ENCODE data around the gene ABITRAM. TPM values are rescaled to one million over a fixed set of nuclear protein-coding genes. Genes with fewer than 3 reads are reported as not detected.

ABITRAM gene
- total RNA-seq, 2 experiments from 2014 or later = 7.0 to 14.6 TPM

GRCh38 chr9:108972186-108972585 lies 38.0 kb downstream of the ABITRAM start:
- Histone ChIP-seq H3K36me3 (ENCODE audit: insufficient read depth, low read length) (peaks cover 40% of the 10 kb centered on the region), H2AFZ (ENCODE audit: low read length) (no peak overlapping the region), H3K9me3 (ENCODE audit: low read length) (no peaks in the 10 kb centered on the region), H3K9me2 (ENCODE audit: insufficient read depth, low read length) (no peaks in the 10 kb centered on the region), H3K4me2 (ENCODE audit: low read length) (no peak overlapping the region), H3K79me2 (ENCODE audit: insufficient read depth, low read depth, low read length) (no peaks in the 10 kb centered on the region), H3K4me1 (ENCODE audit: insufficient read depth, low read length, poor library complexity, severe bottlenecking) (no peaks in the 10 kb centered on the region), H3K27ac (ENCODE audit: low read depth, low read length, poor library complexity, severe bottlenecking) (no peak overlapping the region), H4K20me1 (ENCODE audit: insufficient read depth, low read length) (no peaks in the 10 kb centered on the region), H3K4me3 (ENCODE audit: low read depth, low read length, poor library complexity, severe bottlenecking) (no peak overlapping the region)
- ChIA-PET CTCF (ENCODE audit: unreplicated experiment) (interaction anchor here (0.6 kb wide), 1 partner anchor 90 kb away, joined by 3 read pairs; no protein-coding TSS in a partner anchor), POLR2A (no interaction called here)
- DNase-seq (ENCODE audit: low spot score) = no peak
- TF ChIP-seq, protein P1, sequence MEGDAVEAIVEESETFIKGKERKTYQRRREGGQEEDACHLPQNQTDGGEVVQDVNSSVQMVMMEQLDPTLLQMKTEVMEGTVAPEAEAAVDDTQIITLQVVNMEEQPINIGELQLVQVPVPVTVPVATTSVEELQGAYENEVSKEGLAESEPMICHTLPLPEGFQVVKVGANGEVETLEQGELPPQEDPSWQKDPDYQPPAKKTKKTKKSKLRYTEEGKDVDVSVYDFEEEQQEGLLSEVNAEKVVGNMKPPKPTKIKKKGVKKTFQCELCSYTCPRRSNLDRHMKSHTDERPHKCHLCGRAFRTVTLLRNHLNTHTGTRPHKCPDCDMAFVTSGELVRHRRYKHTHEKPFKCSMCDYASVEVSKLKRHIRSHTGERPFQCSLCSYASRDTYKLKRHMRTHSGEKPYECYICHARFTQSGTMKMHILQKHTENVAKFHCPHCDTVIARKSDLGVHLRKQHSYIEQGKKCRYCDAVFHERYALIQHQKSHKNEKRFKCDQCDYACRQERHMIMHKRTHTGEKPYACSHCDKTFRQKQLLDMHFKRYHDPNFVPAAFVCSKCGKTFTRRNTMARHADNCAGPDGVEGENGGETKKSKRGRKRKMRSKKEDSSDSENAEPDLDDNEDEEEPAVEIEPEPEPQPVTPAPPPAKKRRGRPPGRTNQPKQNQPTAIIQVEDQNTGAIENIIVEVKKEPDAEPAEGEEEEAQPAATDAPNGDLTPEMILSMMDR (conservative IDR thresholded peaks at IDR 0.05; ENCODE audit: low read length) = no peak
- TF ChIP-seq EZH2phosphoT487 (IDR thresholded peaks at IDR 0.05; ENCODE audit: borderline replicate concordance, low read depth, low read length) = no peak
- intact Hi-C loops (cut with micrococcal nuclease; ENCODE audit: unreplicated experiment) = no loop called here
- BruUV-seq (replicated peaks) = no TSS peak

- H3K79me2 ChIP-seq (ENCODE audit: insufficient read depth, low read depth, low read length) = no peaks in the 10 kb centered on the region
- H3K4me3 ChIP-seq (ENCODE audit: low read depth, low read length, poor library complexity, severe bottlenecking) = no peak overlapping the region
- ChIA-PET POLR2A (no interaction called here), CTCF (ENCODE audit: unreplicated experiment) (interaction anchor here (0.6 kb wide), 1 partner anchor 89 kb away, joined by 3 read pairs; no protein-coding TSS in a partner anchor)
- peaks cover 40% of the 10 kb centered on the region for H3K36me3 ChIP-seq (ENCODE audit: insufficient read depth, low read length)
- no peak for DNase-seq (ENCODE audit: low spot score)
- H3K4me2 ChIP-seq (ENCODE audit: low read length) = no peak overlapping the region
- H2AFZ ChIP-seq (ENCODE audit: low read length) = no peak overlapping the region
- intact Hi-C loops (cut with micrococcal nuclease; ENCODE audit: unreplicated experiment) = no loop called here
- H3K4me1 ChIP-seq (ENCODE audit: insufficient read depth, low read length, poor library complexity, severe bottlenecking) = no peaks in the 10 kb centered on the region
- no TSS peak for BruUV-seq (replicated peaks)
- H3K9me3 ChIP-seq (ENCODE audit: low read length) = no peaks in the 10 kb centered on the region
- no peak overlapping the region for H3K27ac ChIP-seq (ENCODE audit: low read depth, low read length, poor library complexity, severe bottlenecking)
- H4K20me1 ChIP-seq (ENCODE audit: insufficient read depth, low read length) = no peaks in the 10 kb centered on the region
- H3K9me2 ChIP-seq (ENCODE audit: insufficient read depth, low read length) = no peaks in the 10 kb centered on the region
- TF ChIP-seq, protein P1 (conservative IDR thresholded peaks at IDR 0.05; ENCODE audit: low read length) = no peak
- TF ChIP-seq EZH2phosphoT487 (IDR thresholded peaks at IDR 0.05; ENCODE audit: borderline replicate concordance, low read depth, low read length) = no peak
Observed at GRCh38 chr9:108972626-108973209, 38.5 kb downstream of the ABITRAM start.

DNA sequence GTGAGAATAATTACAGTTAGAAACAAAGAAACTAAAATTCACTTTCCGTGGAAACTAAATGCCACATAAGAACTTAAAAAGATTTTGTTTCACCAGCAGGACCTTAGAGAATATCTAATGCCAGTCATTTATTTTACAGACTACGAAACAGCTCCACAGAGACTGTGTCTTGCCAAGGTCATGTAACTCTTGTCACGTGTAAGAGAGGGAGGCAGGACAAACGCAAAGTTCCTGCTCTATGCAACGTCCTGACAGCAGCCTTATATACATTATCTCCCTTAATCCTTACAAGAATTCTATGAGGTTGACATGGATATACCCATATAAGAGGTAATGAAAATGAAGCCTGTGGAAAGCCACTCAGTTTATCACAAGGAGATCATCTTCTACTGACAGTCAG lies 39.7 kb downstream of the ABITRAM start:
- Histone ChIP-seq H3K9me2 (ENCODE audit: insufficient read depth, low read length) (no peaks in the 10 kb centered on the region), H3K4me3 (ENCODE audit: low read depth, low read length, poor library complexity, severe bottlenecking) (no peak overlapping the region), H2AFZ (ENCODE audit: low read length) (no peak overlapping the region), H3K4me1 (ENCODE audit: insufficient read depth, low read length, poor library complexity, severe bottlenecking) (no peaks in the 10 kb centered on the region), H3K79me2 (ENCODE audit: insufficient read depth, low read depth, low read length) (no peaks in the 10 kb centered on the region), H3K4me2 (ENCODE audit: low read length) (no peak overlapping the region), H3K36me3 (ENCODE audit: insufficient read depth, low read length) (peaks cover 49% of the 10 kb centered on the region), H4K20me1 (ENCODE audit: insufficient read depth, low read length) (no peaks in the 10 kb centered on the region), H3K9me3 (ENCODE audit: low read length) (no peaks in the 10 kb centered on the region), H3K27ac (ENCODE audit: low read depth, low read length, poor library complexity, severe bottlenecking) (no peak overlapping the region)
- ChIA-PET CTCF (ENCODE audit: unreplicated experiment) (no interaction called here), POLR2A (no interaction called here)
- intact Hi-C loops (cut with micrococcal nuclease; ENCODE audit: unreplicated experiment) = no loop called here
- BruUV-seq (replicated peaks) = no TSS peak
- TF ChIP-seq, protein P1 (conservative IDR thresholded peaks at IDR 0.05; ENCODE audit: low read length) = no peak
- no peak for TF ChIP-seq EZH2phosphoT487 (IDR thresholded peaks at IDR 0.05; ENCODE audit: borderline replicate concordance, low read depth, low read length)
- no peak for DNase-seq (ENCODE audit: low spot score)
